ENCODE data around the gene LENG8.

DNA sequence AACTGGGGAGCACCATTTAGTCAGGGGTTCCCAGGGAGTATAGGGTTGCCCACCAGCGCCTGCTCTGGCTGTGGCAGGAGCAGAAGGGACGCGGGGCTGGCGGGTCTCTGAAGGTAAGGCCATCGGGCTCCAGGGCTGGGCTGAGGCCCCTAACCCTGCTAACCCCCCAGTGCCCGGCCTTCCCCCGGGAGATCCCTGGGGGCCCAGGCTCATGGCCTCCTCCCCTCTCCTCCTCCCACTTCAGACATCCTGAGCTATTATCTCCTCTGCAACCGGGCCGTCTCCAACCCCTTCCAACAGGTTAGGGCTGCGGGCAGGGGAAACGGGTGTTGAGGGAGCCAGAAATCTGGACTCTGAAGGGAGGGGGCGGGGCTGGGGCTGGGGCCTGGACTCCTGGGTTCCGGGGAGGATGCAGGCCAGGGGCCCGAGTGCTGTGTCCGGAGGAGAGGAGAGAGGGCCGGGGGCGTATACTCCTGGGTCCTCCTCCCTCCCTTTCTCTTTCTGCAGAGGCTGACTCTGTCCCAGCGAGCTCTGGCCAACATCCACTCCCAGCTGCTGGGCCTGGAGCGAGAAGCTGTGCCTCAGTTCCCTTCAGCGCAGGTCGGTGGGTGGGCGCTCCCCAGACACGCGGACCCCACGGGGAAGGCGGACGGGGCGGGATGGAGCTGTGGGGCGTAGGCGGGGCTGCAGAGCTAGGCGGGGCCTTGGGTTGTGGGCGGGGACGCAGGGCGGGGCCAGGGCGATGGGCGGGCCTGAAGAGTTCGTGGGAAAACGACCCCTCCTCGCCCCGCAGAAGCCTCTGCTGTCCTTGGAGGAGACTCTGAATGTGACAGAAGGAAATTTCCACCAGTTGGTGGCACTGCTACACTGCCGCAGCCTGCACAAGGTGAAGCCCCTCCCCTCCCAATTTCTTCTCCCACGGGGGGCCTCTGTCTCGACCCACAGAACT lies 18.4 kb upstream of the LENG8 start:
- no peak for TF ChIP-seq GATA3 (IDR thresholded peaks at IDR 0.05; ENCODE audit: low read depth, low read length)
- no peak for TF ChIP-seq GATA2 (IDR thresholded peaks at IDR 0.05; ENCODE audit: low read depth, low read length)

All from SH-SY5Y (cell line).